T-helper 2 cell treated with Interferon-gamma antibody and Interleukin-4, amounts not matched to agents 5 μg/mL and 100 μg/mL, for 36 hours (primary cell): ENCODE results near the gene PDCD6IP.
"Not testable (repeated sequence)": the region's sequence is repeated elsewhere in the genome, so short reads cannot be mapped to it uniquely, and the experiment has no call there.

Experiments
- DNase-seq: peaks from one replicate; pipeline ENCODE4 v3.0.0; 2021; ENCODE audit warnings: low spot score
- H3K27ac Mint-ChIP-seq: one replicate; pipeline ENCODE4 v1.8.0; 2021; ENCODE audit warnings: mild to moderate bottlenecking, mixed read lengths
- H3K27me3 Mint-ChIP-seq: one replicate; pipeline ENCODE4 v1.8.0; 2021; ENCODE audit warnings: low read depth, mixed read lengths
- H3K36me3 Mint-ChIP-seq: one replicate; pipeline ENCODE4 v1.8.0; 2021; ENCODE audit warnings: low read depth, mixed read lengths
- H3K4me1 Mint-ChIP-seq: one replicate; pipeline ENCODE4 v1.8.0; 2021; ENCODE audit warnings: low read depth, mixed read lengths
- H3K4me3 Mint-ChIP-seq: one replicate; pipeline ENCODE4 v1.8.0; 2022; ENCODE audit warnings: mild to moderate bottlenecking, moderate library complexity, mixed read lengths
- H3K9me3 Mint-ChIP-seq: one replicate; pipeline ENCODE4 v1.8.0; 2021; ENCODE audit warnings: mixed read lengths

PDCD6IP gene

GRCh38 chr3:33798418-33799201, at the start of gene PDCD6IP:
PDCD6IP (plus strand) TSS chr3:33798630; CDS start chr3:33798729, 99 bp downstream.
- Mint-ChIP-seq H3K4me1 (peaks cover 40% of the 10 kb centered on the region), H3K36me3 (peaks cover 27% of the 10 kb centered on the region), H3K9me3 (no peaks in the 10 kb centered on the region), H3K4me3 (peak within 1 kb of the TSS; percentile 99), H3K27ac (peak within 1 kb of the TSS; percentile 97), H3K27me3 (peaks cover 6% of the 10 kb centered on the region)
- DNase-seq = peak; percentile 92

GRCh38 chr3:33749546-33750210, 48.8 kb upstream of the PDCD6IP start:
- no peaks in the 10 kb centered on the region for H3K27me3 Mint-ChIP-seq
- H3K4me3 Mint-ChIP-seq = no peak overlapping the region
- peaks cover 12% of the 10 kb centered on the region for H3K9me3 Mint-ChIP-seq
- peaks cover 8% of the 10 kb centered on the region for H3K4me1 Mint-ChIP-seq
- no peak overlapping the region for H3K27ac Mint-ChIP-seq
- H3K36me3 Mint-ChIP-seq = peaks cover 5% of the 10 kb centered on the region
- no peak for DNase-seq

GRCh38 chr3:33750211-33750548, 48.2 kb upstream of the PDCD6IP start:
- no peak for DNase-seq
- H3K27ac Mint-ChIP-seq = no peak overlapping the region
- peaks cover 6% of the 10 kb centered on the region for H3K36me3 Mint-ChIP-seq

GRCh38 chr3:33751336-33751735, 47.1 kb upstream of the PDCD6IP start:
- Mint-ChIP-seq H3K27ac (no peak overlapping the region), H3K4me1 (peaks cover 8% of the 10 kb centered on the region), H3K36me3 (peaks cover 6% of the 10 kb centered on the region), H3K27me3 (no peaks in the 10 kb centered on the region), H3K9me3 (peaks cover 16% of the 10 kb centered on the region), H3K4me3 (no peak overlapping the region)
- DNase-seq = no peak

More at GRCh38 chr3:33750211-33750548, 48.2 kb upstream of the PDCD6IP start:
- H3K27me3 Mint-ChIP-seq = no peaks in the 10 kb centered on the region
- peaks cover 16% of the 10 kb centered on the region for H3K9me3 Mint-ChIP-seq
- no peak overlapping the region for H3K4me3 Mint-ChIP-seq
- peaks cover 8% of the 10 kb centered on the region for H3K4me1 Mint-ChIP-seq

- not testable (repeated sequence) for DNase-seq, H3K27me3 Mint-ChIP-seq, H3K27ac Mint-ChIP-seq, H3K4me1 Mint-ChIP-seq, H3K36me3 Mint-ChIP-seq, H3K4me3 Mint-ChIP-seq
- peaks cover 16% of the 10 kb centered on the region for H3K9me3 Mint-ChIP-seq
Measured at GRCh38 chr3:33754391-33754790, 44.0 kb upstream of the PDCD6IP start.

- Mint-ChIP-seq H3K4me1 (no peaks in the 10 kb centered on the region), H3K36me3 (peaks cover 6% of the 10 kb centered on the region), H3K27ac (no peak overlapping the region), H3K4me3 (no peak overlapping the region), H3K9me3 (peaks cover 16% of the 10 kb centered on the region), H3K27me3 (peaks cover 3% of the 10 kb centered on the region)
- no peak for DNase-seq
Measured at GRCh38 chr3:33758281-33758680, 40.1 kb upstream of the PDCD6IP start.

GRCh38 chr3:33758864-33759263, 39.6 kb upstream of the PDCD6IP start:
- no peaks in the 10 kb centered on the region for H3K4me1 Mint-ChIP-seq
- H3K27ac Mint-ChIP-seq = no peak overlapping the region
- peaks cover 13% of the 10 kb centered on the region for H3K9me3 Mint-ChIP-seq
- H3K27me3 Mint-ChIP-seq = peaks cover 5% of the 10 kb centered on the region
- no peak for DNase-seq
- H3K36me3 Mint-ChIP-seq = peaks cover 6% of the 10 kb centered on the region
- H3K4me3 Mint-ChIP-seq = no peak overlapping the region

- DNase-seq = no peak
- Mint-ChIP-seq H3K27me3 (peaks cover 8% of the 10 kb centered on the region), H3K4me1 (no peaks in the 10 kb centered on the region), H3K9me3 (no peaks in the 10 kb centered on the region), H3K36me3 (no peaks in the 10 kb centered on the region), H3K4me3 (no peak overlapping the region), H3K27ac (no peak overlapping the region)
Measured at GRCh38 chr3:33768578-33769330, 29.7 kb upstream of the PDCD6IP start.

GRCh38 chr3:33773637-33774036, 24.8 kb upstream of the PDCD6IP start:
- Mint-ChIP-seq H3K27me3 (peaks cover 3% of the 10 kb centered on the region), H3K36me3 (no peaks in the 10 kb centered on the region), H3K4me1 (no peaks in the 10 kb centered on the region), H3K27ac (no peak overlapping the region), H3K4me3 (no peak overlapping the region), H3K9me3 (no peaks in the 10 kb centered on the region)
- DNase-seq = no peak

- no peak for DNase-seq
- Mint-ChIP-seq H3K9me3 (no peaks in the 10 kb centered on the region), H3K36me3 (no peaks in the 10 kb centered on the region), H3K4me3 (no peak overlapping the region), H3K27ac (no peak overlapping the region), H3K4me1 (no peaks in the 10 kb centered on the region), H3K27me3 (peaks cover 10% of the 10 kb centered on the region)
Measured at GRCh38 chr3:33775363-33775762, 23.1 kb upstream of the PDCD6IP start.

- Mint-ChIP-seq H3K9me3 (no peaks in the 10 kb centered on the region), H3K27ac (no peak overlapping the region), H3K4me3 (no peak overlapping the region), H3K27me3 (peaks cover 15% of the 10 kb centered on the region), H3K4me1 (no peaks in the 10 kb centered on the region), H3K36me3 (no peaks in the 10 kb centered on the region)
- DNase-seq = no peak
Measured at GRCh38 chr3:33777996-33778395, 20.4 kb upstream of the PDCD6IP start.

- no peaks in the 10 kb centered on the region for H3K9me3 Mint-ChIP-seq
- H3K4me1 Mint-ChIP-seq = no peaks in the 10 kb centered on the region
- DNase-seq = no peak
- H3K36me3 Mint-ChIP-seq = no peaks in the 10 kb centered on the region
- peaks cover 12% of the 10 kb centered on the region for H3K27me3 Mint-ChIP-seq
- H3K27ac Mint-ChIP-seq = no peak overlapping the region
- no peak overlapping the region for H3K4me3 Mint-ChIP-seq
Measured at GRCh38 chr3:33779751-33780150, 18.7 kb upstream of the PDCD6IP start.

GRCh38 chr3:33781413-33781812, 17.0 kb upstream of the PDCD6IP start:
- peaks cover 12% of the 10 kb centered on the region for H3K27me3 Mint-ChIP-seq
- not testable (repeated sequence) for H3K4me3 Mint-ChIP-seq, H3K9me3 Mint-ChIP-seq, H3K27ac Mint-ChIP-seq, H3K4me1 Mint-ChIP-seq, H3K36me3 Mint-ChIP-seq, DNase-seq
